Natural killer cell (primary cell): Measurements from ENCODE around the gene RPL36. TPM values are rescaled to one million over a fixed set of nuclear protein-coding genes. Genes with fewer than 3 reads are reported as not detected.

Experiments used
- ATAC-seq, 3 donors: fragments of 150-1000 bp in 2 of 3; fragments of 200-7000 bp in 1 of 3; cut with Tn5 transposase; 1 replicate in 1 of 3; 2 replicates in 2 of 3; pipeline ENCODE4 v1.10.0; 2021; ENCODE audit warnings: mild to moderate bottlenecking in 2 of 3, moderate library complexity in 2 of 3
- DNase-seq, 2 donors: peaks; one replicate each; pipeline versions ENCODE4 v3.0.0 to v3.0.0-alpha.2; 2013 to 2021; ENCODE audit warnings: mixed read lengths in 1 of 2
- H3K27ac ChIP-seq: one replicate; pipeline ENCODE4 v1.5.1; 2013; ENCODE audit warnings: mild to moderate bottlenecking, low read length
- H3K27me3 ChIP-seq: one replicate; pipeline ENCODE4 v1.6.1; 2013; ENCODE audit warnings: low read length; ENCODE audit not compliant: control insufficient read depth, insufficient read depth
- H3K36me3 ChIP-seq: one replicate; pipeline ENCODE4 v1.6.1; 2013; ENCODE audit warnings: low read length; ENCODE audit not compliant: control insufficient read depth, insufficient read depth
- H3K4me1 ChIP-seq: one replicate; pipeline ENCODE4 v1.6.1; 2013; ENCODE audit warnings: low read length; ENCODE audit not compliant: control insufficient read depth, insufficient read depth
- H3K4me3 ChIP-seq: one replicate; pipeline ENCODE4 v1.5.1; 2013; ENCODE audit warnings: low read length
- H3K9me3 ChIP-seq: one replicate; pipeline ENCODE4 v1.6.1; 2013; ENCODE audit warnings: low read length; ENCODE audit not compliant: control insufficient read depth, insufficient read depth
- H3K27ac Mint-ChIP-seq, 2 donors: one replicate each; pipeline ENCODE4 v1.8.0; 2022; ENCODE audit warnings: mild to moderate bottlenecking in 2 of 2, mixed read lengths in 2 of 2, moderate library complexity in 1 of 2
- H3K27me3 Mint-ChIP-seq, 2 donors: one replicate each; pipeline ENCODE4 v1.8.0; 2022; ENCODE audit warnings: low read depth in 2 of 2, mixed read lengths in 2 of 2
- H3K36me3 Mint-ChIP-seq: one replicate; pipeline ENCODE4 v1.8.0; 2022; ENCODE audit warnings: mixed read lengths
- H3K4me1 Mint-ChIP-seq, 2 donors: one replicate each; pipeline ENCODE4 v1.8.0; 2022; ENCODE audit warnings: mixed read lengths in 2 of 2
- H3K4me3 Mint-ChIP-seq: one replicate; pipeline ENCODE4 v1.8.0; 2022; ENCODE audit warnings: mild to moderate bottlenecking, moderate library complexity, mixed read lengths
- H3K9me3 Mint-ChIP-seq, 2 donors: one replicate each; pipeline ENCODE4 v1.8.0; 2022; ENCODE audit warnings: mixed read lengths in 2 of 2
- WGBS: methylation state at CpG from one replicate; pipeline ENCODE4 v1.1.7; 2013; ENCODE audit warnings: missing lambda C conversion rate; ENCODE audit not compliant: insufficient coverage; 5-methylcytosine and 5-hydroxymethylcytosine counted together
- intact Hi-C: fragments of 100-400 bp; cut with micrococcal nuclease; formaldehyde crosslinking; loops from one replicate; pipeline ENCODE4 v1.14.2; 2022
- total RNA-seq, 4 donors: library from RNA; stranded (reverse); fragments of 120-200 nt in 1 of 4; gene quantifications; one replicate each; pipeline versions ENCODE4 v1.2.3 to v1.2.4, GENCODE V29; 2013 to 2022
- TF ChIP-seq, protein P1 (sequence below): fragments of 200-600 bp; IDR thresholded peaks from one replicate; pipeline ENCODE4 v1.8.0; 2022; ENCODE audit warnings: antibody characterized with exemption

The RPL36 gene
- total RNA-seq, 3 donors from 2014 or later (not counting 1 experiment from before 2014, with no cell fraction given) = 363 to 505 (median 459) TPM

DNA sequence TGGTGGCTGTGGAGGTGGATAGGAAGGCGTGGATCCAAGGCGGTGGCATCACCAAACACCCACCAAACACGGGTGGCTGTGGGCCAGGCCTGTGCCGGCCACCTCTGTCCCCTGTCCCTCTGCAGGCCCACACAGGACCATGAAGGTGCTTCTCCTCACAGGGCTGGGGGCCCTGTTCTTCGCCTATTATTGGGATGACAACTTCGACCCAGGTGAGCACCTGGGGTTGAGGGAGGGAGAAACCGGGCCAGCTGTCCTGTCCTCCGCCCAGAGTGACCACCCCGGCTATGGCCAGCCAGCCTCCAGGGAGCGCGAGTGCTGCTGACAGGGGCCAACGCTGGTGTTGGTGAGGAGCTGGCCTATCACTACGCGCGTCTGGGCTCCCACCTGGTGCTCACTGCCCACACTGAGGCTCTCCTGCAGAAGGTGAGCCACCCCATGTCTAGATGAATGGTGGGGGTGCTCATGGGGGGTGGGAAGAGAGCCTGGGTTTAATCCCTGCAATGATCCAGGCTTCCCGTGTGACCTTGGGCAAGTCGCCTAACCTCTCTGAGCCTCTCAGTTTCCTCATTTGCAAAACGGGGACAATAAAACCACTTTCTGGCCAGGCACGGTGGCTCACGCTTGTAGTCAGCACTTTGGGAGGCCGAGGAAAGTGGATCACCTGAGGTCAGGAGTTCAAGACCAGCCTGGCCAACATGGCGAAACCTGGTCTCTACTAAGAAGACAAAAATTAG, 5.2 kb upstream of the RPL36 start:
- H3K36me3 Mint-ChIP-seq = no peaks in the 10 kb centered on the region
- no peaks in the 10 kb centered on the region for H3K27me3 ChIP-seq
- no peak overlapping the region for H3K4me3 ChIP-seq
- intact Hi-C loops = no loop called here
- H3K36me3 ChIP-seq = no peaks in the 10 kb centered on the region
- 92% methylated on average over 22 of the region's 22 CpGs for WGBS
- H3K27ac ChIP-seq = no peak overlapping the region
- no peaks in the 10 kb centered on the region for H3K27me3 Mint-ChIP-seq
- no peak overlapping the region for H3K27ac Mint-ChIP-seq
- peaks cover 29% of the 10 kb centered on the region for H3K4me1 ChIP-seq
- no peak overlapping the region for H3K4me3 Mint-ChIP-seq
- TF ChIP-seq, protein P1, sequence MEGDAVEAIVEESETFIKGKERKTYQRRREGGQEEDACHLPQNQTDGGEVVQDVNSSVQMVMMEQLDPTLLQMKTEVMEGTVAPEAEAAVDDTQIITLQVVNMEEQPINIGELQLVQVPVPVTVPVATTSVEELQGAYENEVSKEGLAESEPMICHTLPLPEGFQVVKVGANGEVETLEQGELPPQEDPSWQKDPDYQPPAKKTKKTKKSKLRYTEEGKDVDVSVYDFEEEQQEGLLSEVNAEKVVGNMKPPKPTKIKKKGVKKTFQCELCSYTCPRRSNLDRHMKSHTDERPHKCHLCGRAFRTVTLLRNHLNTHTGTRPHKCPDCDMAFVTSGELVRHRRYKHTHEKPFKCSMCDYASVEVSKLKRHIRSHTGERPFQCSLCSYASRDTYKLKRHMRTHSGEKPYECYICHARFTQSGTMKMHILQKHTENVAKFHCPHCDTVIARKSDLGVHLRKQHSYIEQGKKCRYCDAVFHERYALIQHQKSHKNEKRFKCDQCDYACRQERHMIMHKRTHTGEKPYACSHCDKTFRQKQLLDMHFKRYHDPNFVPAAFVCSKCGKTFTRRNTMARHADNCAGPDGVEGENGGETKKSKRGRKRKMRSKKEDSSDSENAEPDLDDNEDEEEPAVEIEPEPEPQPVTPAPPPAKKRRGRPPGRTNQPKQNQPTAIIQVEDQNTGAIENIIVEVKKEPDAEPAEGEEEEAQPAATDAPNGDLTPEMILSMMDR = no peak
- no peaks in the 10 kb centered on the region for H3K9me3 ChIP-seq
- no peak for ATAC-seq
- no peak for DNase-seq
- H3K9me3 Mint-ChIP-seq = no peaks in the 10 kb centered on the region
- peaks cover 12 to 43% of the 10 kb centered on the region in 2 donors for H3K4me1 Mint-ChIP-seq

DNA sequence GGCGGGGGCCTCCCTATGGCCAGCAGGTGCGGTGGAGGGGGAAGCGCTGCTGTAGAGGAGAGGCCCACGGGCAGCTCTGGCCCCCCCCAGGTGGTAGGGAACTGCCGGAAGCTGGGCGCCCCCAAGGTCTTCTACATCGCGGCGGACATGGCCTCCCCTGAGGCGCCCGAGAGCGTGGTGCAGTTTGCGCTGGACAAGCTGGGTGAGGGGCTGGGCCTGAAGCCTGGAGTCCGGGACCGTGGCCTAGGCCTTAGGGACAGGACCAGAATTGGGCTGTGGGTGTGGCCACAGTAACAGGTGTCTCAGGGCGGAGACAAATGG, 3.8 kb upstream of the RPL36 start:
- Mint-ChIP-seq H3K27me3 (no peaks in the 10 kb centered on the region), H3K4me3 (peak overlapping the region; percentile 86), H3K27ac (peak overlapping the region; percentile 60 to 85), H3K36me3 (no peaks in the 10 kb centered on the region), H3K9me3 (no peaks in the 10 kb centered on the region), H3K4me1 (peaks cover 13 to 44% of the 10 kb centered on the region in 2 donors)
- Histone ChIP-seq H3K36me3 (no peaks in the 10 kb centered on the region), H3K9me3 (no peaks in the 10 kb centered on the region), H3K27ac (peak overlapping the region; percentile 50), H3K4me1 (peaks cover 32% of the 10 kb centered on the region), H3K4me3 (peak overlapping the region; percentile 43), H3K27me3 (no peaks in the 10 kb centered on the region)
- ATAC-seq = no peak
- 11% methylated on average over 16 of the region's 16 CpGs for WGBS
- no peak for DNase-seq
- TF ChIP-seq, protein P1 = no peak
- intact Hi-C loops = no loop called here

DNA sequence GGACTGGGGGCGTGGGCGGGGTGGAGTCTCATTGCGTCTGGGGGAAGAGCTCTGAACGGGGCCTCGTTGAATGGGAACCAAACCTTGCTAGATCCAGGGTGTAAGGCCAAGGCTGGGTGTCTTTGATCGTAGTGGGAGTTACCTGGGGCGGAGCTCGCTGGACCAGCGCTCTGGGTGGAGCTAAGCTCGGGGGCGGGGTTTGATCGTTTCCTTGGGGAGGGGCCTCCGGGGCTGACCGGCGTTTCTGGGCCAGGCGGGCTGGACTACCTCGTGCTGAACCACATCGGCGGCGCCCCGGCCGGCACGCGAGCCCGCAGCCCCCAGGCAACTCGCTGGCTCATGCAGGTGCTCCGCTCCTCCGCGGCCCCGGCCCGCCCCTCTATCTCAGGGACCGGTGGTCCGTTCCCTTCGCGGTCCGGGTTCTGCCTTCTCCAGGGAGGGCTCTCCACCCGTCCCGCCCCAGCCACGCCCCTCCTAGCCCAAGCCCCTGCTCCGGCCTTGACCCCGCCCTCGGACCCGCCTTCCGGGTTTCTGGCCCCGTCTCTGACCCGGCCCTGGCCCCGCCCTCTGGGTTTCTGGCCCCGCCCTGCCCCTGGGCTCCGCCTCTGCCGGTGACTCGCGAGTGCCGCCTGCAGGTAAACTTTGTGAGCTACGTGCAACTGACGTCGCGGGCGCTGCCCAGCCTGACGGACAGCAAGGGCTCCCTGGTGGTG, 3.3 kb upstream of the RPL36 start:
- H3K27ac Mint-ChIP-seq = peak overlapping the region; percentile 60 to 85
- no peaks in the 10 kb centered on the region for H3K27me3 ChIP-seq
- H3K4me3 ChIP-seq = peak overlapping the region; percentile 43
- H3K4me3 Mint-ChIP-seq = peak overlapping the region; percentile 86
- TF ChIP-seq, protein P1 = peak; percentile 84
- intact Hi-C loops = no loop called here
- no peaks in the 10 kb centered on the region for H3K27me3 Mint-ChIP-seq
- no peaks in the 10 kb centered on the region for H3K9me3 ChIP-seq
- peaks cover 13 to 39% of the 10 kb centered on the region in 2 donors for H3K4me1 Mint-ChIP-seq
- peak overlapping the region; percentile 50 for H3K27ac ChIP-seq
- H3K36me3 Mint-ChIP-seq = no peaks in the 10 kb centered on the region
- peaks cover 36% of the 10 kb centered on the region for H3K4me1 ChIP-seq
- ATAC-seq (peak; percentile 73 to 89 (median 78)), DNase-seq (peak; percentile 93 to 98)
- under 1% methylated on average over 59 of the region's 59 CpGs for WGBS
- H3K36me3 ChIP-seq = peaks cover 1% of the 10 kb centered on the region
- no peaks in the 10 kb centered on the region for H3K9me3 Mint-ChIP-seq
